Mesangial cell (primary cell): ENCODE data around the gene MOB3B. TPM values are rescaled to one million over a fixed set of nuclear protein-coding genes. Genes with fewer than 3 reads are reported as not detected.

Experiments used
- total RNA-seq: library from RNA; depleted of rRNA; stranded (reverse); fragments of >200 nt; gene quantifications from 2 replicates; pipeline ENCODE4 v1.2.3, GENCODE V29; 2015

Gene MOB3B
- total RNA-seq, result 0.98 and 1.6 TPM in 2 replicates

DNA sequence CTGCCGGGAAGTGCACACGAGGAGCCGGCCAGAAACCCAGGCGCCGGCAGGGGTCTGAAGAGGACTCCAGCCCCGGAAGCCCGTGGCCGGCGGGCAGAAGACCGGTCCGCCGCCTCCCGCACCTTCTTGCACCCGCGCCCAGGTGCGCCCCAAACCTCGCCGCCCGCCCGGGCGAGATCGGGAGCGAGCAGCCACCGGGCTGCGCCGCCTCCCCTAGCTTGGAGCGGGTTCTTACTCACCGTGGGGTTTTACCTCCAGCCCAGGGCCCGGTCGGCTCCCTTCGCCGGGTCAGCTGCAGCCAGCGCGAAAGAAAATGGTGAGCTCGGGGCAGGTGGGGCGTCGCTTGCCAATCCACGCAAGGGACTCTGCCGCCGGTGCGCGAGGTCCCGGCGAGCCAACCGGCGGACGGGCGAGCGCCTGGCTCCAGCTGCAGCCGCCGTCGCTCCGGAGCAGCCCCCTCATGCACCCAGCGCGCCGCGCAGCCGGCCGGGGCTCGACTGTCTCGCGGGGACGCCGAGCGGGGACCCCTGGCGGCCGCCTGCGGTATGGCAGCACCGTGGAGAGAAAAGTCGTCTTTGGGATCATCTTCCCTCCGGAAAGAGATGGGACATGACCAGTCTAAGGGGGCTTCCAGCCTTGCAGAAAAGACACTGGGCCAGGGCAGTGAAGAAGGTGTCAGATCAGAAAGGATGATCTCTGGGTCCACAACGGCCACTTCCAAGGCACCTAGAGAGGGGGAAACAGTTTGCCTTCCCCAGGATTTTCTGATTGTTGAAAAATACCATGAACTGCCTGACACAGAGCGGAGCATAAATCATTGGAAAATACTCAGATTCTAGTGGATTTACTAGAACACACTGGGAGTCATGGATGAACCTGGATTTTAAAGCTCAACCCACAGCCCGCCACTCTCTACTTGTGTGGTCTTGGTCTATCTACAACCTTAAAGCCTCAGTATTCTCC lies at the start of gene MOB3B:
TSS of gene MOB3B (minus strand) at position 499 of the 963 bp plus-strand sequence. CDS start 74,264 bp downstream, outside the sequence.

DNA sequence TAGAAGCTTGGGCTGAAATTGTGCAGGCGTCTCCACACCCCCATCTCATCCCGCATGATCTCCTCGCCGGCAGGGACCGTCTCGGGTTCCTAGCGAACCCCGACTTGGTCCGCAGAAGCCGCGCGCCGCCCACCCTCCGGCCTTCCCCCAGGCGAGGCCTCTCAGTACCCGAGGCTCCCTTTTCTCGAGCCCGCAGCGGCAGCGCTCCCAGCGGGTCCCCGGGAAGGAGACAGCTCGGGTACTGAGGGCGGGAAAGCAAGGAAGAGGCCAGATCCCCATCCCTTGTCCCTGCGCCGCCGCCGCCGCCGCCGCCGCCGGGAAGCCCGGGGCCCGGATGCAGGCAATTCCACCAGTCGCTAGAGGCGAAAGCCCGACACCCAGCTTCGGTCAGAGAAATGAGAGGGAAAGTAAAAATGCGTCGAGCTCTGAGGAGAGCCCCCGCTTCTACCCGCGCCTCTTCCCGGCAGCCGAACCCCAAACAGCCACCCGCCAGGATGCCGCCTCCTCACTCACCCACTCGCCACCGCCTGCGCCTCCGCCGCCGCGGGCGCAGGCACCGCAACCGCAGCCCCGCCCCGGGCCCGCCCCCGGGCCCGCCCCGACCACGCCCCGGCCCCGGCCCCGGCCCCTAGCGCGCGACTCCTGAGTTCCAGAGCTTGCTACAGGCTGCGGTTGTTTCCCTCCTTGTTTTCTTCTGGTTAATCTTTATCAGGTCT lies 43.5 kb upstream of the MOB3B start, which contains the start of gene C9orf72:
TSS of gene C9orf72 (minus strand) at position 564 of the 716 bp plus-strand sequence. CDS start 6,361 bp downstream, outside the sequence.

DNA sequence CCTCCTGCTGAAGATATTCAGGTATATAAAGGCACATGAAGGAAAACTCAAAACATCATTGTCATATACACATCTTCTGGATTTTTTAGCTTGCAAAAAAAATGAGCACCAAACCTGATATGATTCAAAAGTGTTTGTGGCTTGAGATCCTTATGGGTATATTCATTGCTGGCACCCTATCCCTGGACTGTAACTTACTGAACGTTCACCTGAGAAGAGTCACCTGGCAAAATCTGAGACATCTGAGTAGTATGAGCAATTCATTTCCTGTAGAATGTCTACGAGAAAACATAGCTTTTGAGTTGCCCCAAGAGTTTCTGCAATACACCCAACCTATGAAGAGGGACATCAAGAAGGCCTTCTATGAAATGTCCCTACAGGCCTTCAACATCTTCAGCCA lies 5.4 kb downstream of the MOB3B start, which contains the start of gene IFNK:
TSS of gene IFNK (plus strand) at position 55 of the 400 bp plus-strand sequence. CDS start at position 102, 47 bp downstream.

DNA sequence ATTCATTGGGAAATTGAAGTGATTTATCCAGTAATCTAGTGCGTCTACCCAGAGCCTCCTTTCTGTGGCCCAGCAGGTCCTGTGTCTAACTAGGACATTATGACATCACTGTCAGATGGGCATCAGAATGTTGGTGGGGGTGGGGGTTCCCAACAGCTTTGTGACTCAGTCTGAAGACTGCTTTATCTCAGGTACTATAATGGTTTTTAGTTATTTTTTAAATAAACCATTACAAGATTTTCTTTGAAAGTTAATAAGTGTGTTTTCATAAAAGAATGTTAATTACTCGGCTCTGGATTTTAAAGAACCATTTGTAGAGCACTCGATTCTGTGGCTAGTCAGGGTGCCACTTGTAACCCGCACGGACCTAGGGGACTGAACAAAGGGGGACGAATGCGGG lies 232.6 kb downstream of the MOB3B start, which contains the start of gene EQTN:
TSS of gene EQTN (minus strand) at position 101 of the 400 bp plus-strand sequence. CDS start at position 6, 95 bp downstream.

Other genes with a start within 250 kb of the MOB3B start
- gene EQTN, start 232.7 kb downstream of the MOB3B start, total RNA-seq, result not detected in 2 replicates
- not detected in 2 replicates for gene IFNK, start 5.5 kb downstream of the MOB3B start, total RNA-seq
- gene C9orf72, start 43.7 kb upstream of the MOB3B start, total RNA-seq, result 4.6 and 6.3 TPM in 2 replicates